NT2/D1 (cell line): Measurements from ENCODE around the gene METAP2.

Experiments used
- SUZ12 ChIP-seq: IDR thresholded peaks from 2 replicates; pipeline ENCODE4 v1.6.1; 2011; ENCODE audit not compliant: insufficient read length, insufficient read depth; ENCODE audit errors: extremely low read depth
- YY1 ChIP-seq: IDR thresholded peaks from 2 replicates; pipeline ENCODE4 v1.6.1; 2011; ENCODE audit not compliant: insufficient read length, insufficient read depth
- ZNF274 ChIP-seq: IDR thresholded peaks from 2 replicates; pipeline ENCODE4 v1.6.1; 2011; ENCODE audit warnings: mild to moderate bottlenecking, low read depth, low read length

GRCh38 chr12:95443459-95443858 lies 30.5 kb upstream of the METAP2 start:
- TF ChIP-seq ZNF274 (no peak), YY1 (no peak), SUZ12 (no peak)
